ENCODE results near the gene LRRFIP2. TPM values are rescaled to one million over a fixed set of nuclear protein-coding genes. Genes with fewer than 3 reads are reported as not detected.

Gene LRRFIP2
- total and polyA plus RNA-seq, 8 donors: 25.9 to 131 (median 39.0) TPM

DNA sequence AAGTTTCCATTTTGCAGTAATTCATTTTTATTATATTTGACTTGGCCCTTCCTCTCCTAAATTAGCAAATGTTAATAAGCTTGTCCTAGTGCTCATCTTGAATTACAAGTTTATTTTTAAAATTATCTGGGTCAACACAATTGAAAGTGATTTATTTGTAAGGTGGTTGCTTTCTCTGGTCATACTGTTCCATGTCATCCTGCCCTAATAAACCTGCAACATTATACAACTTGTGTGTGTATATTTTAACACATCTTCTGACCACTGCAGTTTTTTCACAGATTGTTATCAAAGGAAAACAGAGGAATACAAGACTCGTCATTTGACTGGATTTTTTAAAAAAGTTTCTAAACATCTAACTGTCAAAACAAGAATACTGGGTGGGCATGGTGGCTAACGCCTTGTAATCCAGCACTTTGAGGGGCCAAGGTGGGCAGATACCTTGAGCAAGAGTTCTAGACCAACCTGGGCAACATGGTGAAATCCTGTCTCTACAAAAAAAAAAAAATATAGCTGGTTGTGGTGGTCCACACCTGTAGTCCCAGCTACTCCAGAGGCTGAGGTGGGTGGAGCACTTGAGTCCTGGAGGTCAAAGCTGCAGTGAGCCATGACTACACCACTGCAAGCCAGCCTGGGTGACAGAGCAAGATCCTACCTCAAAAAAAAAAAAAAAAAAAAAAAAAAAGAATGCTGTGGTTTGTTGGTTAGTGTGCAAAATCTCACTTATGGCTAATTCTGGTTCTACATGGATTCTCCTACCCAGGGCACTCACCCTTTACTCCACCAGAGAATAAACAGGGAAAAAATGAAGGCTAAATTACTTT is 5.0 kb upstream of the LRRFIP2 start:
- whole genome bisulfite sequencing, 5 donors: 80 to 86% (median 82%) methylated on average over 2 of the region's 2 CpGs
- Histone ChIP-seq H3K4me3 (no peak overlapping the region), H3K36me3 (no peaks in the 10 kb centered on the region), H3K9me3 (no peaks in the 10 kb centered on the region), H3K4me1 (peaks cover 23 to 53% (median 38%) of the 10 kb centered on the region in 4 donors), H3K27ac (no peak overlapping the region), H3K27me3 (no peaks in the 10 kb centered on the region)
- TF ChIP-seq, protein P1, sequence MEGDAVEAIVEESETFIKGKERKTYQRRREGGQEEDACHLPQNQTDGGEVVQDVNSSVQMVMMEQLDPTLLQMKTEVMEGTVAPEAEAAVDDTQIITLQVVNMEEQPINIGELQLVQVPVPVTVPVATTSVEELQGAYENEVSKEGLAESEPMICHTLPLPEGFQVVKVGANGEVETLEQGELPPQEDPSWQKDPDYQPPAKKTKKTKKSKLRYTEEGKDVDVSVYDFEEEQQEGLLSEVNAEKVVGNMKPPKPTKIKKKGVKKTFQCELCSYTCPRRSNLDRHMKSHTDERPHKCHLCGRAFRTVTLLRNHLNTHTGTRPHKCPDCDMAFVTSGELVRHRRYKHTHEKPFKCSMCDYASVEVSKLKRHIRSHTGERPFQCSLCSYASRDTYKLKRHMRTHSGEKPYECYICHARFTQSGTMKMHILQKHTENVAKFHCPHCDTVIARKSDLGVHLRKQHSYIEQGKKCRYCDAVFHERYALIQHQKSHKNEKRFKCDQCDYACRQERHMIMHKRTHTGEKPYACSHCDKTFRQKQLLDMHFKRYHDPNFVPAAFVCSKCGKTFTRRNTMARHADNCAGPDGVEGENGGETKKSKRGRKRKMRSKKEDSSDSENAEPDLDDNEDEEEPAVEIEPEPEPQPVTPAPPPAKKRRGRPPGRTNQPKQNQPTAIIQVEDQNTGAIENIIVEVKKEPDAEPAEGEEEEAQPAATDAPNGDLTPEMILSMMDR (IDR thresholded peaks at IDR 0.05): no peak
- TF ChIP-seq EP300 (IDR thresholded peaks at IDR 0.05) (no peak), POLR2A (IDR thresholded peaks at IDR 0.05) (no peak), POLR2AphosphoS5 (IDR thresholded peaks at IDR 0.05) (no peak)
- intact Hi-C loops (cut with DNase I; ENCODE audit: low total_unique reads): no loop called here
- no peak for DNase-seq

DNA sequence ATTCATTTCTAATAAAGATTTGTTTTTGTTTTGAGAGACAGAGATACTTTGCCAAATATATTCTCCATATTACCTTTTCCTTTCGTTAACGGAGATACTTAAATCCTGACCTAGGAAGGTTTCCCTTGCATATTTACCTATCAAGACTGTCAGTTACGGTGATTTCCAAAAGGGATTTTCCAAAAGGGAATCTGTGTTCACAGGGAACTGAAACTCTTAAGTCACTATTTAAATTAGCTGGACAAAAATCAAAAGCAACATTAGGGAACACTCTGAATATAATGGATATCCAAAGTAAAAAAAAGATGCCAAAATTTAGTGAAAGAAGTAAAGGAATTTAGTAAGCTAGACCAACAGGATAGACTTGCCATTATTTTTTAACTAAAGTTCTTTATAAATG is 576 bp downstream of the LRRFIP2 start:
- no peaks in the 10 kb centered on the region for H3K9me3 ChIP-seq
- H3K36me3 ChIP-seq: peaks cover 0 to 29% (median 18%) of the 10 kb centered on the region in 4 donors
- H3K4me1 ChIP-seq: peaks cover 22 to 77% (median 55%) of the 10 kb centered on the region in 4 donors
- H3K4me3 ChIP-seq: peak overlapping the region in 2 of 4 donors; percentile 85 to 88
- no peak for DNase-seq
- 38 to 51% (median 46%) methylated on average over 3 of the region's 3 CpGs for WGBS, 5 donors
- no peaks in the 10 kb centered on the region for H3K27me3 ChIP-seq
- intact Hi-C loops (cut with DNase I; ENCODE audit: low total_unique reads): no loop called here
- peak overlapping the region in 1 of 5 donors; percentile 6 for H3K27ac ChIP-seq
- TF ChIP-seq POLR2AphosphoS5 (IDR thresholded peaks at IDR 0.05): no peak
- TF ChIP-seq EP300 (IDR thresholded peaks at IDR 0.05): no peak
- no peak for TF ChIP-seq POLR2A (IDR thresholded peaks at IDR 0.05)
- TF ChIP-seq, protein P1 (IDR thresholded peaks at IDR 0.05): no peak

DNA sequence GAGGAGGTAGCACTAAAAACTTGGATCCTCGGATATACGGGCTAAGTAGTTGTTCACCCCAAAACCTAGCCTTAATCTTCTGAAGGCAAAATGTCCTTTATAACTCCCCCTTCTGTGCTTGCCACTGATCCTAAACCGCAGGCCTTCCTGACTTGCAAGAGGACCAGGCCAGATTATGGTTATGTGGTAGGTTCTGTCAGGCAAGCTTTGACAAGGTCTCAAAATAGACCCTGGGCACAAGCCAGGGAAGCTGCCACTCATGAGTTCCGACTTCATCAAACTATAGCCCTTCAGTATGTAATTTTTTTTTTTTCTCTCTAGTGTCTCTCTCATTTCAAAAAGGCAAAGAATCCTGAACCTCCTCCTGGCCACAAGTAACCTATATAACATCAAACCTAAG is 3.2 kb downstream of the LRRFIP2 start:
- intact Hi-C loops (cut with DNase I; ENCODE audit: low total_unique reads): no loop called here
- H3K27me3 ChIP-seq: no peaks in the 10 kb centered on the region
- H3K4me3 ChIP-seq: no peak overlapping the region
- H3K27ac ChIP-seq: no peak overlapping the region
- no peaks in the 10 kb centered on the region for H3K9me3 ChIP-seq
- no peak for TF ChIP-seq EP300 (IDR thresholded peaks at IDR 0.05)
- H3K4me1 ChIP-seq: peaks cover 6 to 59% (median 38%) of the 10 kb centered on the region in 4 donors
- no peak for DNase-seq
- H3K36me3 ChIP-seq: peaks cover 5 to 44% (median 22%) of the 10 kb centered on the region in 4 donors
- 62 to 81% (median 68%) methylated on average over 4 of the region's 4 CpGs for WGBS, 5 donors

DNA sequence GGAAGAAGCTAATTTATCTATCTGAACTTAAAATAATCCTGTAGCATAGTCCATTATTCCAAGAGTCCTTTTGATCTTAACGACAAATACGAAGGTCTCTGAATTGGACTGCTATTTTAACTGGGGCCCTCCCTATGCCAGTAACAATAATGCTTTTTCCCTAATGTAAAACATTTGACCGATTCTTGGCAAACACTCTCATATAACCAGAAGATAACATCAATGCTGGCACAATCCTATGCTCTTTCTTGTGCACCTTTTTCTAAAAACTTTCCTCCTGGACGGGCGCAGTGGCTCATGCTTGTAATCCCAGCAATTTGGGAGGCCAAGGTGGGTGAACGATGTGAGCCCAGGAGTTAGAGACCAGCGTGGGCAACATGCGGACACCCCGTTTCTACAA is 3.9 kb downstream of the LRRFIP2 start:
- 76 to 90% (median 87%) methylated on average over 9 of the region's 9 CpGs for WGBS, 5 donors
- no peak for DNase-seq
- TF ChIP-seq POLR2A (IDR thresholded peaks at IDR 0.05): no peak
- no peak for TF ChIP-seq EP300 (IDR thresholded peaks at IDR 0.05)
- no peak for TF ChIP-seq POLR2AphosphoS5 (IDR thresholded peaks at IDR 0.05)
- TF ChIP-seq, protein P1 (IDR thresholded peaks at IDR 0.05): no peak
- intact Hi-C loops (cut with DNase I; ENCODE audit: low total_unique reads): no loop called here
- no peaks in the 10 kb centered on the region for H3K9me3 ChIP-seq
- peaks cover 6 to 59% (median 38%) of the 10 kb centered on the region in 4 donors for H3K4me1 ChIP-seq
- H3K27ac ChIP-seq: no peak overlapping the region
- H3K27me3 ChIP-seq: no peaks in the 10 kb centered on the region
- no peak overlapping the region for H3K4me3 ChIP-seq
- H3K36me3 ChIP-seq: peaks cover 5 to 44% (median 22%) of the 10 kb centered on the region in 4 donors

DNA sequence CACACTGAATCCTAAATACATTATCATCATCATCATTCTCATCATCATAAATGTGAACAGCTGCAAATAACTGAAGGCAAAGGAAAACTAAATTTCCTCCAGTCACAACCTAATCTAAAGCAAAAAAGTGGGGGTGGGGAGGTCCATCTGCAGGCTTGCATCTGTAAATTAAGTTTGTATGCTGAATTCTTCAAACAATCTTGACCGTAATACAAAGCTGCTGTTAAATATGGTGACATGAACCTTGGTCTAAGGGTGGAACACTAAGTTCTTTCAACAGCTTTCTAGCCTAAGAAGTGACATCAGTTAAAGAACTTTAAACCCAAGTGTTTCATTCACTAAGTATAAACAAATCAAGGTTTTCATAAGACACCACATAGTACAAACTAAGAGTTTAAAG is 4.3 kb downstream of the LRRFIP2 start:
- peaks cover 5 to 44% (median 24%) of the 10 kb centered on the region in 4 donors for H3K36me3 ChIP-seq
- intact Hi-C loops (cut with DNase I; ENCODE audit: low total_unique reads): no loop called here
- peak in 1 of 2 donors; percentile 40 for DNase-seq
- no peak overlapping the region for H3K4me3 ChIP-seq
- H3K4me1 ChIP-seq: peaks cover 6 to 59% (median 36%) of the 10 kb centered on the region in 4 donors
- H3K27ac ChIP-seq: peak overlapping the region in 1 of 5 donors; percentile 19
- no peaks in the 10 kb centered on the region for H3K27me3 ChIP-seq
- no peaks in the 10 kb centered on the region for H3K9me3 ChIP-seq
- no peak for TF ChIP-seq EP300 (IDR thresholded peaks at IDR 0.05)
- no peak for TF ChIP-seq POLR2AphosphoS5 (IDR thresholded peaks at IDR 0.05)
- TF ChIP-seq, protein P1 (IDR thresholded peaks at IDR 0.05): no peak
- TF ChIP-seq POLR2A (IDR thresholded peaks at IDR 0.05): no peak
- WGBS, 5 donors: 33 to 52% (median 45%) methylated on average over 1 of the region's 1 CpG
